HG03045 (cell line): ENCODE measurements around the gene ARHGEF5.
"Not testable (repeated sequence)": the region's sequence is repeated elsewhere in the genome, so short reads cannot be mapped to it uniquely, and the experiment has no call there.

ENCODE experiments used
- ATAC-seq: cut with Tn5 transposase; IDR thresholded peaks from one replicate; pipeline ENCODE4 v1.9.1; 2021; ENCODE audit warnings: mild to moderate bottlenecking, moderate library complexity; ENCODE audit not compliant: unreplicated experiment

ARHGEF5 gene

DNA sequence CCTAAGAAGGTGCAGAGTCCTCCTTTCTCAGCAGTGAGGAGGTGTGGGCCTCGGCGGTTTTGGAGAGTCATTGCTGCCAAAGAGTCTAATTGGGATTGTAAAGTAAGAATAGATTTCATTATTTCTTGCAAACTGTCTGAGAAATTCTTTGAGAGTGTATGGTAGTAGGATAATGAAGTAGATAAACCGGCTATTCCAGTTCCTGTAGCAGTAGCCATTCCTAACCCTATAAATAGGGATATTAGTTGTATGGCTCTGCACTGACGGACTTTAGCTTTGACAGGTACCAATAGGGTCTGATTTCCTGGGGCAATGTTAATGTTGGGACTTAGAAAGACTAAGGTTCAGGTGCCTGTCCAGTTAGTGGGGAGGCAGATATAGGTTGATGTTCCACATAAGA, 63.7 kb downstream of the ARHGEF5 start:
- not testable (repeated sequence) for ATAC-seq

- ATAC-seq = not testable (repeated sequence)
These were observed 72.3 kb downstream of the ARHGEF5 start for GRCh38 chr7:144427539-144427938.

DNA sequence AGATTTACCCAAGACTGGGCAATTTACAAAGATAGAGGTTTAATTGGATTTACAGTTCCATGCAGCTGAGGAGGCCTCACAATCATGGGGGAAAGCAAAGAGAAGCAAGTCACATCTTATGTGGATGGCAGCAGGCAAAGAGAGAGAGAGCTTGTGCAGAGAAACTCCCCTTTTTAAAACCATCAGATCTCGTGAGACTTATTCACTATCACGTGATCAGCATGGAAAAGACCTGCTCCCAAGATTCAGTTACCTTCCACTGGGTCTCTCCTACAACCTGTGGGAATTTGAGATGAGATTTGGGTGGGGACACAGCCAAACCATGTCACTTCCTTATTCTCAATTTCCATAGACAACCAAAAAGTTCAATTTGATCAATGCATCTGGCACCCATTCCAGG, 73.2 kb downstream of the ARHGEF5 start:
- no peak for ATAC-seq
